Thoracic aorta (tissue), 2 donors: ENCODE data around the gene FBXO9. TPM values are rescaled to one million over a fixed set of nuclear protein-coding genes. Genes with fewer than 3 reads are reported as not detected.

Experiments used
- ATAC-seq: fragments of 150-250 bp; one replicate; pipeline ENCODE4 v1.8.0; 2017; ENCODE audit warnings: low read depth; ENCODE audit not compliant: insufficient number of reproducible peaks, low FRiP score
- DNase-seq: peaks from one replicate; pipeline ENCODE4 v3.0.0-alpha.2; 2020; ENCODE audit warnings: low spot score
- H3K27ac ChIP-seq, 2 donors: fragments of 200-600 bp; sonication (generic); 1 replicate in 1 of 2; 2 replicates in 1 of 2; pipeline ENCODE4 v1.5.1; 2016; ENCODE audit warnings: mild to moderate bottlenecking in 2 of 2, moderate library complexity in 2 of 2
- H3K27me3 ChIP-seq: fragments of 200-600 bp; sonication (generic); replicated peaks from 2 replicates; pipeline ENCODE4 v1.6.0; 2016; ENCODE audit warnings: mild to moderate bottlenecking; ENCODE audit not compliant: insufficient read depth
- H3K36me3 ChIP-seq: fragments of 200-600 bp; sonication (generic); one replicate; pipeline ENCODE4 v1.5.1; 2016
- H3K4me1 ChIP-seq, 2 donors: fragments of 200-600 bp; sonication (generic); 1 replicate in 1 of 2; 2 replicates in 1 of 2; pipeline versions ENCODE4 v1.5.1 to v1.6.0; 2016; ENCODE audit warnings: low read depth in 2 of 2, mild to moderate bottlenecking in 1 of 2; ENCODE audit not compliant: control insufficient read depth in 1 of 2
- H3K4me3 ChIP-seq: fragments of 200-600 bp; sonication (generic); 2 replicates; pipeline ENCODE4 v1.5.1; 2016; ENCODE audit warnings: mild to moderate bottlenecking
- H3K9me3 ChIP-seq: fragments of 200-600 bp; sonication (generic); 2 replicates; pipeline ENCODE4 v1.5.1; 2016
- CTCF ChIP-seq: fragments of 200-600 bp; sonication (generic); IDR thresholded peaks from one replicate; pipeline ENCODE4 v1.5.1; 2019; ENCODE audit warnings: antibody characterized with exemption
- total RNA-seq, 2 donors: library from RNA; depleted of rRNA; stranded (reverse); fragments of >200 nt; gene quantifications; one replicate each; pipeline versions ENCODE4 v1.1.0 to v1.2.3, GENCODE V29; 2016

The FBXO9 gene
- total RNA-seq, 2 donors from 2014 or later = 30.1 to 78.2 TPM

- Histone ChIP-seq H3K36me3 (peaks cover 39% of the 10 kb centered on the region), H3K9me3 (no peaks in the 10 kb centered on the region), H3K4me1 (no peaks in the 10 kb centered on the region), H3K27me3 (no peaks in the 10 kb centered on the region), H3K4me3 (no peak overlapping the region), H3K27ac (no peak overlapping the region)
- DNase-seq (no peak), ATAC-seq (no peak)
- no peak for TF ChIP-seq CTCF
Measured at GRCh38 chr6:53100561-53100960, 35.4 kb downstream of the FBXO9 start.

GRCh38 chr6:53101006-53101405, 35.8 kb downstream of the FBXO9 start:
- H3K9me3 ChIP-seq = no peaks in the 10 kb centered on the region
- TF ChIP-seq CTCF = no peak
- DNase-seq (no peak), ATAC-seq (no peak)
- H3K4me1 ChIP-seq = no peaks in the 10 kb centered on the region
- H3K36me3 ChIP-seq = peaks cover 35% of the 10 kb centered on the region
- H3K4me3 ChIP-seq = no peak overlapping the region
- H3K27ac ChIP-seq = no peak overlapping the region
- H3K27me3 ChIP-seq = no peaks in the 10 kb centered on the region

GRCh38 chr6:53103993-53104675, 38.9 kb downstream of the FBXO9 start:
- Histone ChIP-seq H3K36me3 (peaks cover 16% of the 10 kb centered on the region), H3K27ac (no peak overlapping the region), H3K27me3 (no peaks in the 10 kb centered on the region), H3K4me3 (no peak overlapping the region), H3K9me3 (no peaks in the 10 kb centered on the region), H3K4me1 (no peaks in the 10 kb centered on the region)
- TF ChIP-seq CTCF = no peak
- ATAC-seq (no peak), DNase-seq (no peak)

GRCh38 chr6:53104916-53105315, 39.7 kb downstream of the FBXO9 start:
- DNase-seq (no peak), ATAC-seq (no peak)
- Histone ChIP-seq H3K27me3 (no peaks in the 10 kb centered on the region), H3K36me3 (peaks cover 16% of the 10 kb centered on the region), H3K27ac (no peak overlapping the region), H3K9me3 (no peaks in the 10 kb centered on the region), H3K4me1 (no peaks in the 10 kb centered on the region), H3K4me3 (no peak overlapping the region)
- no peak for TF ChIP-seq CTCF

GRCh38 chr6:53107091-53107490, 41.9 kb downstream of the FBXO9 start:
- no peaks in the 10 kb centered on the region for H3K4me1 ChIP-seq
- ATAC-seq (no peak), DNase-seq (no peak)
- H3K4me3 ChIP-seq = no peak overlapping the region
- TF ChIP-seq CTCF = no peak
- peaks cover 2% of the 10 kb centered on the region for H3K36me3 ChIP-seq
- H3K27me3 ChIP-seq = no peaks in the 10 kb centered on the region
- no peaks in the 10 kb centered on the region for H3K9me3 ChIP-seq
- no peak overlapping the region for H3K27ac ChIP-seq
